GM18517 (cell line): ENCODE results near the gene KIAA0513.
"Not testable (repeated sequence)": the region's sequence is repeated elsewhere in the genome, so short reads cannot be mapped to it uniquely, and the experiment has no call there.

Experiments used
- ATAC-seq: cut with Tn5 transposase; IDR thresholded peaks from one replicate; pipeline ENCODE4 v1.9.1; 2021; ENCODE audit warnings: mild to moderate bottlenecking, moderate library complexity; ENCODE audit not compliant: unreplicated experiment

KIAA0513 gene

DNA sequence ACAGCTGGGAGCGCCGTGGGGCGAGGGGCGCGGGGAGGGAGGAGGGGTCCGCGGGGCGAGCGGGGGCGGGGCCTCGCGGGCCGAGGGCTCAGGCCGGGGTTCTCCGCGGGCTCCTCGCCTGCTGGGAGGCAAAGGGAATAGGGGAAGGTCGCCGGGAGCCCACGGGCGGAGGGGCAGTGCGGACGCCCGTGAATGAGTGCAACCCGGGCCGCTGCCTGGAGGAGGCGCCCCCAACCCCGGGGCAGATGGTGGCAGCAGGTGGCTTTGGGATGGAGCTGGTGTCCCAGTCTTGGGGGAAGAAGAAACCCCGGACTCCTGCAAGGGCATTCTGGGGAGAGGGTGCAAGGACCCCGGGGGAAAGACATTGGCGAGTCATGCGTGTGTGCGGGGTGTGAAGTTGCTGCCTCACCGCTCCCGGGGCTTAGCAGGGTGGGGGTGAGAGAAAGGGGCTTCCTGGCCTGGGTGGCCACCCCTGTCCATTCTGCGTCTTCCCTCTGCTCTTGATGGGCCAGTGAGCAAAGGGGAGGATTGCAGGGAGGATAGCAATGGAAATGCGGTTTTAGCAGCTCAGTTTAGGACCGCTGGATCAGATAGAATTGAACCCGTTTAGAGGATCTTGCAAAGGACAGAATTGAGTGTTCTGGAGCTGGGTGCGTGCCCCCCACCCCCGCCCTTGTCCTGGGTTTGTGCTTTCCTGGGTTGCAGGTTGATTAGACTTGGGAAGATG is 526 bp downstream of the KIAA0513 start:
- peak; percentile 26 for ATAC-seq

DNA sequence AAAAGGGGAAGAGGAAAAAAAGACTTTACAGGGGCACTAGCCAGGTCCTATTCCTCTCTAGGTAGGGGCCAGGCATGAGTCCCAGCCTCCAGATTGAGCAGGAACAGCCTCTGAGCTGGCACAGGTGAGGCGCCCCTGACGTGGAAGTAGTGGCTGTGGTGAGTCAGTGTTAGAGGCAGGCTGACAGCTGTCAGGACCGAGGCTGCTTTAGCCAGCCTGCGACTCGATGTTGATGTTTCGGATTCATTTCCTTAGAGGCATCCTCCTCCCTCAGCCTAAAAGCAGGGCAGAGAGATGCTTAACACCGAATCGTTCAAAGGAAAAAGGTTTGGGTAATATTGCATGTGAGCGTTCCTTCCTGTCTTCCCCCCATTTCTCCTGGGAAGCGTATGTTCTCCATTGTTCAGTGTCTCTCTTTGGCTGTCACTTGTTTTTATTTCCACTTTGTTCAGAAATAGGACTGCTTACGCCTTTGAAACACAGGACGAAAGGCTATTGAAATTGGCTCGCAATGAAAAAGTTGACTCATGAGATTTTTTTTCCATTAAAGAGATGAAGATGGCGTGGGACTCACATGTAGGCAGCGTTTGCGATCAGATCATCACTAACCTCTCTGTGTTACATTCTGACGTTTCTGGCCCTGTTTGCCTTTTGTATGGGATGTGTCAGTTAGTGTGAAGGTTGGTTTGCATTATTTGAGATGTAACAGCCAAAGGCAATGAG is 1.3 kb downstream of the KIAA0513 start:
- peak; percentile 38 for ATAC-seq

DNA sequence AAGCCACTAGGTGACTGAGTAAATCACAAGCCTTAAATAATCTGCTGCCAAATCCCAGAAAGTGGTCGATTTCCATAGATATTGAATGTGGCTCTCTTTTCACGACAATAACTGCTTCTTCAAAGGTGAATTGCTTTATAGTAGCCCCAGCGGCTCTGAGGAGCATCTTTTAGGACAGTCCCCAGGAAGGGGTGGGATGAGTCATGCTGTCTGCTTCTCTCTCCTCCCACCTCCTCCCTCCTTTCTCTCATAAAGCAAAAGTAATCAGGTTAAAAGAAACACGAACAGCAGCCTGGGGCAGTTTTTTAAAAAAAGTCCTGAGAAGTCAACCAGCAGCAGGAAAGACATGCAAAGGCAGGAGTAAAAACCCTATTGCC is 1.8 kb downstream of the KIAA0513 start:
- no peak for ATAC-seq

DNA sequence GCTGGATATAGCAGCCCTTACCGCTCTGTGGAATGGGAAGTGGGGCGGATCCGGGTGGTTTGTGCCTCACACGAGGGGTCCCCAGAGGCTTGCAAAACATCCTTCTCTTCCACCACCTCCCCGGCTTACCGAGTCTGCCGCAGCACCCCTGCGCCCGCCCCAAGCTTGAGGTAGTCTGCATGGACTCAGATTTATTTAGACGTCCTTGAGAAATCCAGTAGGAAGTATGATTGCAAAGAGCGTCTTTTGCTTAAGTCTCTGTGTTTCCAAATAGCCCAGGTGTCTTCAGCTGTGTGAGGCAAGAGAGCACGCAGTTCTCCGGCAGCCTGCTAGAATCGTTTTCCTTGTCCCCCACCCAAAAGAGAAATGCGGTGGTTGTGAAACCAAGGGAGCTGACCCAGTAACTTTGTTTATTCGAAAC is 2.4 kb downstream of the KIAA0513 start:
- ATAC-seq, result no peak

DNA sequence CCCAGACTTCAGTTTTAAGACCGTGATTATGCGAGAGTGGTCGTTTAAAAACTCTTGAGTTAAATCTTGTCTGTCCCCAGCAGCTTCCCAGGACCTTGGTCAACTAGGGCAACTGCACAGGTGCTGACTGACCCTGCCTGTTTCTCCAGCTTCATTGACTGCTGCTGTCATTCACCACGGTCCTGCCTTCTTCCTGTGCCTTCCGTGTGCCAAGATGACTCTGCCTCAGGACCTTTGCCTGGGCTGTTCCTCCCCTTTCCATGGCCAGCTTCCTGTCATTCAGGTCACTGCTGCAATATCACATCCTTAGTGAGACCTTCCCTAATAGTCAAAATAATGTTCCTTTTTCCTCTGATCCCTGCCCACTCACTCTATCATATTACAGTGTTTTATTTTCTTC is 3.9 kb downstream of the KIAA0513 start:
- no peak for ATAC-seq

DNA sequence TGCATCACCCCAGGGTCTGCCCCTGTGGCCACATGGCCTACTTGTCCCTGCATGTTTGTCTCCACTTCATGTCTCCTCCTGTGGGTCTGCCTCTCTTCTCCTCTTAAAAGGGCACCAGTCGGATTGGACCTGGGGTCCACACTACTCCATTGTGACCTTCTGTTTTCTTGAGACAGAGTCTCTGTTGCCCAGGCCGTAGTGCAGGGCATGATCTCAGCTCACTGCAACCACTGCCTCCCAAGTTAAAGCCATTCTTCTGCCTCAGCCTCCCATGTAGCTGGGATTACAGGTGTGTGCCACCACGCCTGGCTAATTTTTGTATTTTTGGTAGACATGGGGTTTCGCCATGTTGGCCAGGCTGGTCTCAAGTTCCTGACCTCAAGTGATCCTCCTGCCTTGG is 4.6 kb downstream of the KIAA0513 start:
- not testable (repeated sequence) for ATAC-seq

DNA sequence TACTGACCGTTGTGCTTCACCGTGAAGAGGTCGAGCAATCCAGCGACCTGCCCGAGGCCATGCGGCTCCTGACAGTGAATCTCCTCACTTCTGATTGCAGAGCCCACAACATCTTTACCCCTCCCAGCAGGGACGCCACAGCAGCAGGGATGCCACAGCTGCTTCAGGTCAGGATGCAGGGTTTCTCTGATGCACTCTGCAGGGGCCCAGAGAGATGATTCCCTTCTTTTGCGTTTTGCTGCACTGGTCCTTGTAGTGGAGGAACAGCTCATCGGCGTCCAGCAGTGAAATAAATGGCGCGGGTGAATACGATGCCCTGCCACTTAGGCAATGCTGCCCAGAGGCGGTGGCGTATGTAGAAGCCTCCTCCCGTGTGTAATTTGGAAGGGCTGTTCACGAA is 5.6 kb downstream of the KIAA0513 start:
- no peak for ATAC-seq

DNA sequence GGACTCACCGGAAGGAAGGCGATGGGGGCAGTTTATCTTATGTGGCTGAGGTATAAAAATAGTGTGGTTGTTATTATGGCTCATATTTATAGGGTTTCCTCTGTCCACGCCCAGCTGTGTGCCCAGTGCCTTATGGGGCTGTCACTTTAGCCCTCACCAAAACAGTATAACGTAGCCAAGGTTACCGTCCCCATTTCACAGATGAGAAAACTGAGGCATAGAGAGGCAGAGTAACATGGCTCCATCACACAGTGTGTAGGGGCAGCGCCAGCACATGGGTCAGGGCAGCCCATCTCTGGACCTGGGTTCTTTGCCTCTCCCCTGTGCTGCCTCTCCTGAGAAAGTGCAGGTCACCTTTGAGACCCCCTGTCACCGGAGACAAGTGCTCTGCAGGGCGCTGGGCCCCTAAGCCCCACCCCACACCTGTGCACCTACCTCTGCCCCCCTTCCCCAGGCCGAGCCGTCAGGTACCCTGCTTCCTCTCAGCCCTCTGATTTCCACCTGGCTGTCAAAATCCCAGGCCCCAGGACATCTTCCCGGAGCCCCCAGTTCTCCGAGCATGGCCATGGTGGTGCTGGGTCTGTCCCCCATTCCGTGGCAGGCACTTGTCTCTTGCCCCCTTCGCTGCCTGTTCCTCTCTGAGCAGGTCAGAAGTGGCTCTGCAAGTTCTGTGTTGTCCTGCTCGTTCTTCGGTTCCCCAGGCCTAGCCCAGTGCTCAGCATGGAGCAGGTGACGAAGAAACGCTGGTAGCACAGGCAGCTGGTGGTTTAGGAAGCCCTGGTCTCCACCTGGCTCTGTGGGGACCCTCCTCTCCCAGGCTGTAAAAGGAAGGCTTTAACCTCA is 7.2 kb downstream of the KIAA0513 start:
- ATAC-seq, result no peak

DNA sequence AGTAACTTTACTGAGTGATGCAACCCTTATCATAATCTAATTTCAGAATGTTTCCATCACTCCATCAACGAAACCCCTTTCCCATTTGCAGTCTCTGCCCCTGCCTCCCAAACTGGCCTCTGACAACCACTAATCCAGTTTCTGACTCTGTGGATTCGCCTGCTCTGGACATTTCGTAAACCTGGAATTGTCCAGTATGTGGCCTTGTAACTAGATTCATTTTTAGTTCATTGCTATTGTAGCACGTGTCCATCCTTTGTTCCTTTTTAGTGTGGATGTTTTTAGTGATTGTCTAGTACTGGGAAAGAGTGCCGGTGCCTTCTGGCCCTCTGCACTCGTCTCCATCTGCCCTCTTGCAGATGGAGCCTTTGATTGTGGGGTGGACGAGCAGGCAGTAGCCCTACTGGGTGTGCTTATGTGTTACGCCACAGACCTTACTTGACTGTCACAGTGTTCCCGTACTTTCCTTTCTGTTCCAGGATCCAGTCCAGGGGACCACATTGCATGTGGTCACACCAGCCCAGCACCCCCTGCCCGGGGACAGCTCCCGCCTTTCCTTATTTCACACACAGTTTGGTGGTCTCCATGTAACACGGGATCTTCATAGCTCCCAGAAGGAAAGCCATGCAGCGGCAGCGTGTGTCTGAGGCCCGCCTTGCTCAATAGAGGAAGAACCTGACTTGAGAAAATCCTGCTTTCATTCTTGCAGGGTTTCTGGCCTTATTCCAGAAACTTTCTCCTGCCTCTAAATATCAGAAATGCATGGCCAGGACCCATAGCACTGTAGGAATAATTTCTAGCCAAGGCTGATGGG is 8.8 kb downstream of the KIAA0513 start:
- no peak for ATAC-seq

DNA sequence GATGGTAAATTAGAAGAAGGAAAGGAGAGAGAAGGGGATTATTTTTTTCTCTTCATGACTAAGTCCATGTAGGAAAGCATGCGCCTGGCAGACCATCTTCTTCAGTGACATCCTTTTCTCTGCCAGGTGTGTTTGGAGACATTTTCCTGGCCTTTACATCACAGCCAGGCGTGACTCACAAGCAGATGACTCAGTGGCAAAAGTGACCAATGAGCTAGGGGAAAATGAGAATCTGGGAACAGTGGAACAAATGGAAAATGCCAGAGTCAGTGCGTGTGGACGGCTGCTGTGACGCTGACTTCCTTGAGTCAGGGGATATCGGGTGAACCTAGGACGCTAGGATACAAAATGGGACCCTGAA is 9.4 kb downstream of the KIAA0513 start:
- ATAC-seq, result no peak

DNA sequence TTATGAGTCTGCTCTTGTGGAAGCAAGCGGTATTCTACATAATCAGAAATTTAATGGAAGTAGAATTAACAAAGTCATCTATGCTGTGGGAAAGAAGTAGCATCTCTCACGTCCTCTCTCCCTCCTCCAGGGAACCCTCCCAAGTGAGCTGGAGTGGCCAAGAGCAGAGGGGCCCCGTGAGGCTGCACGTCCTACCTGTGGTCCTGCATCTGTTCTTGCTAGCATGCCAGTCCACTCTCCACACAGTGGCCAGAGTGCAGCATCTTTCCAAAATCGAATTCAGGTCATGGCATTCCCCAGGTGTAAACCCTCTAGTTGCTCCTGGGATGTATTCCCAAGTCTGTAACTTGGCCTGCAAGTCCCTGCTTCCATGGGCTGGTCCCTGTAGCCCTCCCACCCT is 10.1 kb downstream of the KIAA0513 start:
- ATAC-seq, result no peak

DNA sequence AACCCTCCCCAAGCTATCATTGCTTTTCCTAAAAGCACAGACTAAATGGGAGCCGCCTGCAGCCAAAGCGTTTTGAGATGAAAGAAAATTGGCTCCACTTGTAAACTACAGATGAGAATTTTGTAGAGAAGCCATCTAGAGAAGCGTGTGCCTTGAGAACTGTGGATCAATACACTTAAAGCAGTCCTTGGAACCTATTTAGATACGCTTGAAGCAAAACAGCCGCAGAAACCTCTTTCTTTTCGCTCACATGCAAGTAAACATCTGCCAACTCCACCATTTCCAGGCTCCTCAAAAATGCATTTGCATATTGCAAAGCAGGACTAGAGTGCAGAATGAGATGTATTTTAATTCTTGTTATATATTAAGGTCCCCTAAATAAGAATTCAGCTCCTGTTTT is 13.1 kb downstream of the KIAA0513 start:
- no peak for ATAC-seq

DNA sequence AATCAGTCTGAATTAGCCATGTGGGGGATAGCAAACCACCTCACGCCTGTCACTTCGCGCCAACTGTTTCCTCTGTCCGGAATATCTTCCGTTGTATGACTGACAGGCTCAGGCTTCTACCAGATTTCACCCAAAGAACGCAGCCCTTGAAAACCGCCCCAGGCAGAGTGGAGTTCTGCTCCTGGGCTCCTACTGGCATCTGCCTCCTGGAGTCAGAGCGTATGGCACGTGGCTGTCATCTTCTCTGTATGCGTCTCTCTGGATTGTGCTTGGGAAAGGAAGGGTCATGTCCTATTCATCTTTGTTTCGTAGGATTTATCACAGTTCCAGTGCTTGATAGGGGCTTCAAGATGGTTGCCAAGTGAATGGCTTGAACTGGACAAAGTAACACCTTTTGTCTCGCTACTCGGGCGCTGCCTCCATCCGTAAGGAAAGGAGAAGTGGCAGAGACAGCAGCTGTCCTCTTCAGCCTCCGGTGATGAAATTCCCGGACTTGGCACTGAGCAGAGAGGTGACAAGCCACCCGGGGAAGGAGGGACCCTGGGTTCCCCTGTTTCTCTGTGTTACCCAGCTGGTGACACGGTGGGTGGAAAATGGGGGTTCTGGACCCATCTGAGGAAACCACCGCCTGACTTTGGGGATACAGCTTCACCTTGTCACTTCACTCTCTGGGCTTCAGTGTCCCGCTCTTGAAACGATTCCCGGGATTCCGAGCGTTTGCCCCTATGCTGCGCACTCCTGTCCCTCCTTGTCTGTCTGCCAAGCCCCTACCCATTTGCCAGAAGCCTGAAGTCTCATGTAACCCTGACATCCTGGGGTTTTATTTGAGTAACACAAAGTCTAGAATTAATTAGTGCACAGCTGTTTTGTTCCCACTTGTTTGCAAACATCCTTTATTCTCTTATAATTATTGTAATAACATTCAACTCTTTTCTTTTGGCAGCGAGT is 13.9 kb downstream of the KIAA0513 start:
- ATAC-seq, result no peak

DNA sequence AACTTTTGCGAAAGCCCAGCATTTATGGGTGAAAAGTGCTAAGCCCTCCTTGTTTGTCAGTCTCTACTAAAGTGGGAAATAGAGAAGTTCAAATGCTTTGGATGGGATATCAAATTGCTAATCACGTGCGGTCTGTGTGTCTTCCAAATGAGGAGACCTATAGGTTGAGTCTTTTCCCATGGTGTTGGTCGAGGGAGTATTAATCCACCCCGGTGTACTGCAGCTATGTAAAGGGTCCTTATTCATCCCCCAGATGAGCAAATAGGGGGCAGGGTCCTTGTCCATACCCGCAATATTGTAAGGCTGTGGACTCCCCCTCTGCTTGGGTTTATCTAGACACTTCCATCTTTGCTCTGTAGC is 14.6 kb downstream of the KIAA0513 start:
- no peak for ATAC-seq

DNA sequence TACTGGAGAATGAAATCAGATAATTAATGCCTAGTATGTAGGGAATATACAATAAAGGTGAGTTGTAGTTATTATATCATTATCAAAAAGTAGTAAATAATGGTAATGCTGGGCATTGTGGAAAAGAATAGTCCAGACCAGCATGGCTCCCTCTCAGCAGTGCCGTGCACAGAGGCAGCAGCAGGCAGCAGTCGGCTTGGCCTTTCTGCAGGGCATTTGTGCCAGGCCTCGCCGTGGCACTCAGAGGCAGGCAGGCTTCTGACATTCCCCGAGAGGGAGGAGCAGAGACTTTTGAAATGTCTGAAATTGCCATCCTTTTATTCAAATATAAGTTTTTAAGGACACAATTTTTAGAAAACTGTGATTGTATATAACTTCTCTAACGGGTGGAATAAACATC is 15.0 kb downstream of the KIAA0513 start:
- ATAC-seq, result no peak

DNA sequence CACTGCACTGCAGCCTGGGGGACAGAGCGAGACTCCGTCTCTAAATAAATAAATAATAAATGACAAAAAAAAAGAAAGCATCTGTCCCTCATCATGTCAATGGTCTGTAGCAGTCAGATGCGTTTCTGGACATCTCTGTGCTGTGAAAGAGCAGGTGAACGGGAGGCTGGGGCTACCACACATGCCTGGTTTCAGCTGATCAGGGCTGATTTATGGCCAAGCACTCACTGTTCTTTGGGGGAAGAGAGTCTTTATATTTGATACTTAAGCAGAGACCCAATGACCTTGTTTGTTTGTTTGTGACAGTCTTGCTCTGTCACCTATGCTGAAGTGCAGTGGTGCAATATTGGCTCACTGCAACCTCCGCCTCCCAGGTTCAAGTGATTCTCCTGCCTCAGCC is 17.5 kb downstream of the KIAA0513 start:
- ATAC-seq, result no peak

DNA sequence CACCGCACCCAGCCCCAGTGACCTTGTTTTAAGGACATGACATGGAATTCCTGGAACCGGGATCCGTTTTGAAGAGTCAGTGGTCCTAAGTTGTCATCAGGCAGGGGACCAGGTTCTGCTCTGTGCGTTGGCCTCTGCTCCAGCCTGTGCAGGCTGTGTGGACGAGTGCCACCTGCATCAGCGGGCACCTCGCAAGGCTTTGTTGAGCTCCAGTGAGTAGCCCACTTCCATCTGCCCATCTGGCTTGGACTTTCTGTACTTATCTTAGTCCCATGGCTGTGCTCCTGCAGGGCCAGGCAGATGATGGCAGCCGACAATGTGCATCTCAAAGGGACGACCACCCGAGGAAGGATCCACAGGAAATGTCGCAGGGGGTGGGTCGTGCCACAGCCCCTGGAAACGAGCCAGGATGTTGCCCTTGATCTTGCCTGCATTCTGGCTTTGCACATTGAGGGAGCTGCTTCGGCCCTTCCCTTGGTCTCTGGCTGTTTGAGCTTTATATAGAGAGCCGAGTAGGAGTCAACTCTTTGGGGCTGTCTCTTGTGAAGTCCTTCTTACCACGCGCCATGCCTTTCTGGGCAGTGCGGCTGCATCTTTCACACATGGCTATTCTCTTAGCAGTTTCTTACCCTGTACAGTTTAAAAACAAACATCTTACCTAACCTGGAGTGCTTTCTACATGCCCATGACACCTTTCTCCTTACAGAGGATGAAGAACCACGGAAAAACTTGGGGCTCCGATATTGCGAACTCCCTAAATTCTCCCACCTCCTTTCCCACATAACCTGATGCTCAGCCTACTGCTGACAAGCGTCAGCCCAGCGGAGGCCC is 18.3 kb downstream of the KIAA0513 start:
- ATAC-seq, result no peak

DNA sequence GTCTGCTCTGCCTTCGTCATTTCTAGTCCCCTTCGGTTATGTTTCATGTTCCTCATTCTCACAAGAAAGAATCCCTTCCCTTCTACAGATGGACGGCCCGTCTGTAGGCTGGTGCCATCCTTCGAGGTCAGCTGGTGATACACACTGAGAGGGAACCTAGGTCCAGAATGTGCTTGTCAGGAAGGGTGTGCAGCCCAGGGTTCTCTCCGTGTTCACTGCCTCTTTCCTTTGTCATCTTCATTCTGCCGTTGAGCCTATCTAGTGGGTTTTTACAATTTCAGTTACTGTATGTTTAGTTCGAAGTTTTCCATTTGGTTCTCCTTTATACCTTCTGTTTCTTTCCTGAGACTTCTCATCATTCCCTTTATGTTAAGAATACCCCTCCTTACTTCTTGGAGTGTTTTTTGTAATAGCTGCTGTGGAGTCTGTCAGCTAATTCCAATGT is 18.9 kb downstream of the KIAA0513 start:
- ATAC-seq, result no peak
